Ureter (tissue), 1 donor: ENCODE data around the gene TMOD1. TPM values are rescaled to one million over a fixed set of nuclear protein-coding genes. Genes with fewer than 3 reads are reported as not detected.

Source experiments
- DNase-seq: peaks from one replicate; pipeline ENCODE4 v3.0.0-alpha.2; 2020; ENCODE audit warnings: low spot score
- total RNA-seq: library from RNA; stranded (reverse); gene quantifications from one replicate; pipeline ENCODE4 v1.2.4, GENCODE V29; 2023
- donor health status: DM: yes; HTN: yes; CAD: no.

TMOD1 gene
- total RNA-seq, 1 donor from 2014 or later: 29.3 TPM

GRCh38 chr9:97632985-97633858 lies 131.8 kb downstream of the TMOD1 start, which contains the start of the genes NCBP1 and TSTD2:
TSS of gene NCBP1 (plus strand) at chr9:97633821. CDS start at chr9:97633882, 61 bp downstream.
TSS of gene TSTD2 (minus strand) at chr9:97633368. CDS start at chr9:97627562, 5,806 bp downstream.
- DNase-seq: peak; percentile 98

- DNase-seq: no peak
These were observed 132.5 kb downstream of the TMOD1 start for GRCh38 chr9:97633859-97634490.

GRCh38 chr9:97635026-97635425 lies 133.6 kb downstream of the TMOD1 start:
- no peak for DNase-seq

GRCh38 chr9:97636903-97637302 lies 135.4 kb downstream of the TMOD1 start:
- no peak for DNase-seq

DNA sequence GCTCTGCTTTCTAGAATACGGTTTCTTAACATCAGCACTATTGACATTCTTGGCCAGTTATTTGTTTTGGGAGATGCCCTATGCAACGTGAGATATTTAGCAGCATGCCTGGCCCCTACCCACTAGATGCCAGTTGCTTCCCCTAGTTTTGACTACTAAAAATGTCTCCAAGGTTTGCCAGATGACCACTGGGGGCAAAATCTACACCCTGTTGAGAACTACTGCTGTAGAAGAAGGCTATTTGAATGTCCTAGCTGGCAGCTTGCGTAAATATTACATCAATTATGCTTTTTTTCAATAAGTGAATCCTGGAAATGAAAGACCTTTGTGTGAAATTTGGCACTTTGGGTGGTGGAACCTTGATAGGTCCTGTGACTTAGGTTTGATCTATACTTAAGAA lies 137.2 kb downstream of the TMOD1 start:
- DNase-seq: no peak

DNA sequence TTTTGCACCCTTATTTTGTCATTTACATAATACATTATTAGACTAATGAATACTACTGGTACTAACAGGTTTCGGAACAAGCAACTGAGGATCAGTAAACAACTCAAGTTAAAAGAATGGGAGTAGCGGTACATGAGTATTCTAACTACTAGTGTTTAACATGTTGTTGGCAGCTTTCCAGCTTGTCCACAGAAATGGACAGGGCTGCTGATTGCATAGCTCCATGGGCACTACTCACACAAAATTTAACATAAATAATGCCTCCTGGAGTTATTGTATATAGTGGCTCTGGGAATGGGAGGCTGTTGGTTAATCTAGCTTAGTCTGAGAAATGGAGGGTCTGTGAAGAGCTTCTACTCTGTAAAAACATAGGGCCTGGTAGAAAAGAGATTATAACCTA lies 138.9 kb downstream of the TMOD1 start:
- no peak for DNase-seq

- no peak for DNase-seq
These were observed 144.3 kb downstream of the TMOD1 start for GRCh38 chr9:97645720-97646119.

GRCh38 chr9:97647996-97648395 lies 146.5 kb downstream of the TMOD1 start:
- no peak for DNase-seq

Other genes starting within 250 kb of the TMOD1 start
- 7.5 TPM for gene CCDC180, start 194.0 kb upstream of the TMOD1 start, total RNA-seq
- gene TDRD7, start 89.6 kb upstream of the TMOD1 start, total RNA-seq: 12.9 TPM
- 36.1 TPM for gene TSTD2, start 131.7 kb downstream of the TMOD1 start, total RNA-seq
- gene NCBP1, start 132.2 kb downstream of the TMOD1 start, total RNA-seq: 39.8 TPM
- gene XPA, start 195.7 kb downstream of the TMOD1 start, total RNA-seq: 21.7 TPM